Activated naive CD4-positive, alpha-beta T cell treated with anti-CD3 and anti-CD28 coated beads for 36 hours (primary cell): Measurements from ENCODE around the gene DENND5B. TPM values are rescaled to one million over a fixed set of nuclear protein-coding genes. Genes with fewer than 3 reads are reported as not detected.
A peak's percentile ranks its signal among the peaks of the same experiment; 100 is the strongest.
"Not testable (repeated sequence)": the region's sequence is repeated elsewhere in the genome, so short reads cannot be mapped to it uniquely, and the experiment has no call there.

Experiments
- CTCF ChIA-PET: fragments of 350-600 bp; sonication (Branson Sonifier 250); formaldehyde crosslinking; loops from one replicate; lab custom pipeline; 2021; ENCODE audit warnings: antibody characterized with exemption; lab: Charles Lee
- DNase-seq: peaks from one replicate; pipeline ENCODE4 v3.0.0-alpha.2; 2020
- H3K27ac Mint-ChIP-seq: one replicate; pipeline ENCODE4 v1.8.0; 2021; ENCODE audit warnings: mild to moderate bottlenecking, mixed read lengths
- H3K27me3 Mint-ChIP-seq: one replicate; pipeline ENCODE4 v1.8.0; 2021; ENCODE audit warnings: low read depth, mixed read lengths
- H3K36me3 Mint-ChIP-seq: one replicate; pipeline ENCODE4 v1.8.0; 2021; ENCODE audit warnings: low read depth, mixed read lengths
- H3K4me1 Mint-ChIP-seq: one replicate; pipeline ENCODE4 v1.8.0; 2021; ENCODE audit warnings: low read depth, mixed read lengths
- H3K4me3 Mint-ChIP-seq: one replicate; pipeline ENCODE4 v1.8.0; 2021; ENCODE audit warnings: mild to moderate bottlenecking, moderate library complexity, mixed read lengths
- H3K9me3 Mint-ChIP-seq: one replicate; pipeline ENCODE4 v1.8.0; 2021; ENCODE audit warnings: mixed read lengths
- intact Hi-C: fragments of 100-400 bp; cut with micrococcal nuclease; formaldehyde crosslinking; loops from one replicate; pipeline ENCODE4 v1.15.1; 2023
- total RNA-seq, 2 experiments: library from RNA; stranded (reverse); gene quantifications; one replicate each; pipeline ENCODE4 v1.2.3, GENCODE V29; 2021

The DENND5B gene
- total RNA-seq, 2 experiments from 2014 or later = 0.29 to 0.37 TPM

GRCh38 chr12:31612819-31613218 lies 21.9 kb upstream of the DENND5B start:
- DNase-seq = no peak
- H3K27ac Mint-ChIP-seq = no peak overlapping the region
- no peak overlapping the region for H3K4me3 Mint-ChIP-seq
- CTCF ChIA-PET = interaction anchor here (0.7 kb wide), 1 partner anchor 9 kb away, joined by 3 read pairs; no protein-coding TSS in a partner anchor
- H3K36me3 Mint-ChIP-seq = peaks cover 3% of the 10 kb centered on the region
- H3K27me3 Mint-ChIP-seq = peaks cover 5% of the 10 kb centered on the region
- intact Hi-C loops = no loop called here
- no peaks in the 10 kb centered on the region for H3K4me1 Mint-ChIP-seq
- peaks cover 6% of the 10 kb centered on the region for H3K9me3 Mint-ChIP-seq

- H3K36me3 Mint-ChIP-seq, intact Hi-C loops, H3K27ac Mint-ChIP-seq, CTCF ChIA-PET, DNase-seq, H3K27me3 Mint-ChIP-seq, H3K4me1 Mint-ChIP-seq, H3K4me3 Mint-ChIP-seq: not testable (repeated sequence)
- peaks cover 13% of the 10 kb centered on the region for H3K9me3 Mint-ChIP-seq
These were observed 17.4 kb upstream of the DENND5B start for GRCh38 chr12:31608299-31608698.

GRCh38 chr12:31605531-31605930 lies 14.6 kb upstream of the DENND5B start:
- peaks cover 3% of the 10 kb centered on the region for H3K36me3 Mint-ChIP-seq
- H3K9me3 Mint-ChIP-seq = peaks cover 13% of the 10 kb centered on the region
- CTCF ChIA-PET = interaction anchor here (0.6 to 0.7 kb wide), 2 partner anchors 78 to 203 kb away, joined by 3 read pairs; no protein-coding TSS in a partner anchor
- intact Hi-C loops = no loop called here
- H3K27me3 Mint-ChIP-seq = no peaks in the 10 kb centered on the region
- DNase-seq = no peak
- no peak overlapping the region for H3K27ac Mint-ChIP-seq
- no peaks in the 10 kb centered on the region for H3K4me1 Mint-ChIP-seq
- H3K4me3 Mint-ChIP-seq = no peak overlapping the region

GRCh38 chr12:31603546-31604009 lies 12.6 kb upstream of the DENND5B start:
- peaks cover 3% of the 10 kb centered on the region for H3K36me3 Mint-ChIP-seq
- no peak for DNase-seq
- peaks cover 12% of the 10 kb centered on the region for H3K9me3 Mint-ChIP-seq
- H3K4me1 Mint-ChIP-seq = no peaks in the 10 kb centered on the region
- CTCF ChIA-PET = interaction anchor here (0.6 kb wide), 1 partner anchor 400 kb away, joined by 3 read pairs; no protein-coding TSS in a partner anchor
- no peak overlapping the region for H3K4me3 Mint-ChIP-seq
- H3K27me3 Mint-ChIP-seq = no peaks in the 10 kb centered on the region
- H3K27ac Mint-ChIP-seq = no peak overlapping the region
- intact Hi-C loops = no loop called here

GRCh38 chr12:31600750-31601149 lies 9.8 kb upstream of the DENND5B start:
- CTCF ChIA-PET = no interaction called here
- DNase-seq = no peak
- intact Hi-C loops = no loop called here

GRCh38 chr12:31600252-31600651 lies 9.3 kb upstream of the DENND5B start:
- Mint-ChIP-seq H3K36me3 (no peaks in the 10 kb centered on the region), H3K9me3 (no peaks in the 10 kb centered on the region), H3K27me3 (peaks cover 7% of the 10 kb centered on the region), H3K4me3 (no peak overlapping the region), H3K27ac (no peak overlapping the region), H3K4me1 (no peaks in the 10 kb centered on the region)
- intact Hi-C loops = no loop called here
- DNase-seq = no peak
- CTCF ChIA-PET = no interaction called here

More at GRCh38 chr12:31600750-31601149, 9.8 kb upstream of the DENND5B start:
- no peaks in the 10 kb centered on the region for H3K36me3 Mint-ChIP-seq
- H3K4me3 Mint-ChIP-seq = no peak overlapping the region
- H3K27ac Mint-ChIP-seq = no peak overlapping the region
- H3K27me3 Mint-ChIP-seq = peaks cover 2% of the 10 kb centered on the region
- H3K4me1 Mint-ChIP-seq = no peaks in the 10 kb centered on the region
- H3K9me3 Mint-ChIP-seq = no peaks in the 10 kb centered on the region

- Mint-ChIP-seq H3K9me3 (no peaks in the 10 kb centered on the region), H3K36me3 (no peaks in the 10 kb centered on the region), H3K27ac (no peak overlapping the region), H3K4me1 (no peaks in the 10 kb centered on the region), H3K27me3 (peaks cover 12% of the 10 kb centered on the region), H3K4me3 (no peak overlapping the region)
- intact Hi-C loops = no loop called here
- CTCF ChIA-PET = interaction anchor here (1.1 kb wide), 1 partner anchor 26 kb away, joined by 3 read pairs; no protein-coding TSS in a partner anchor
- no peak for DNase-seq
These were observed 8.1 kb upstream of the DENND5B start for GRCh38 chr12:31599053-31599452.

GRCh38 chr12:31597066-31597465 lies 6.1 kb upstream of the DENND5B start:
- CTCF ChIA-PET = interaction anchor here (1.1 kb wide), 1 partner anchor 326 kb away, joined by 3 read pairs; no protein-coding TSS in a partner anchor
- Mint-ChIP-seq H3K27me3 (peaks cover 23% of the 10 kb centered on the region), H3K36me3 (no peaks in the 10 kb centered on the region), H3K4me1 (no peaks in the 10 kb centered on the region), H3K4me3 (no peak overlapping the region), H3K27ac (no peak overlapping the region), H3K9me3 (no peaks in the 10 kb centered on the region)
- intact Hi-C loops = no loop called here
- DNase-seq = no peak

- Mint-ChIP-seq H3K27me3 (peaks cover 32% of the 10 kb centered on the region), H3K4me3 (no peak overlapping the region), H3K27ac (no peak overlapping the region), H3K4me1 (peaks cover 6% of the 10 kb centered on the region), H3K36me3 (peaks cover 3% of the 10 kb centered on the region), H3K9me3 (no peaks in the 10 kb centered on the region)
- intact Hi-C loops = no loop called here
- DNase-seq = no peak
- CTCF ChIA-PET = no interaction called here
These were observed 3.7 kb upstream of the DENND5B start for GRCh38 chr12:31594681-31595080.

- H3K9me3 Mint-ChIP-seq = no peaks in the 10 kb centered on the region
- H3K27me3 Mint-ChIP-seq = peaks cover 51% of the 10 kb centered on the region
- CTCF ChIA-PET = no interaction called here
- intact Hi-C loops = loop anchor here (2.0 kb wide), 1 partner anchor 265 kb away; the partner anchor contains the start of gene SINHCAF
- H3K27ac Mint-ChIP-seq = no peak overlapping the region
- peak; percentile 7 for DNase-seq
- peaks cover 9% of the 10 kb centered on the region for H3K4me1 Mint-ChIP-seq
- H3K4me3 Mint-ChIP-seq = peak overlapping the region; percentile 79
- H3K36me3 Mint-ChIP-seq = peaks cover 5% of the 10 kb centered on the region
These were observed 505 bp upstream of the DENND5B start for GRCh38 chr12:31591380-31591901.

GRCh38 chr12:31589904-31590641 lies 863 bp downstream of the DENND5B start:
- H3K36me3 Mint-ChIP-seq = peaks cover 5% of the 10 kb centered on the region
- peaks cover 45% of the 10 kb centered on the region for H3K27me3 Mint-ChIP-seq
- H3K4me3 Mint-ChIP-seq = peak overlapping the region; percentile 77
- no peaks in the 10 kb centered on the region for H3K9me3 Mint-ChIP-seq
- H3K4me1 Mint-ChIP-seq = peaks cover 9% of the 10 kb centered on the region
- CTCF ChIA-PET = no interaction called here
- DNase-seq = peak; percentile 26
- intact Hi-C loops = loop anchor here (2.0 kb wide), 1 partner anchor 263 kb away; the partner anchor contains the start of gene SINHCAF
- no peak overlapping the region for H3K27ac Mint-ChIP-seq

- Mint-ChIP-seq H3K36me3 (peaks cover 5% of the 10 kb centered on the region), H3K9me3 (no peaks in the 10 kb centered on the region), H3K27me3 (peaks cover 44% of the 10 kb centered on the region), H3K4me1 (peaks cover 9% of the 10 kb centered on the region), H3K27ac (no peak overlapping the region), H3K4me3 (peak overlapping the region; percentile 77)
- DNase-seq = peak; percentile 69
- intact Hi-C loops = no loop called here
- CTCF ChIA-PET = no interaction called here
These were observed 1.4 kb downstream of the DENND5B start for GRCh38 chr12:31589598-31589903.
